ENCODE data around the gene CCDC144A.
"Not testable (repeated sequence)": the region's sequence is repeated elsewhere in the genome, so short reads cannot be mapped to it uniquely, and the experiment has no call there.

The CCDC144A gene

DNA sequence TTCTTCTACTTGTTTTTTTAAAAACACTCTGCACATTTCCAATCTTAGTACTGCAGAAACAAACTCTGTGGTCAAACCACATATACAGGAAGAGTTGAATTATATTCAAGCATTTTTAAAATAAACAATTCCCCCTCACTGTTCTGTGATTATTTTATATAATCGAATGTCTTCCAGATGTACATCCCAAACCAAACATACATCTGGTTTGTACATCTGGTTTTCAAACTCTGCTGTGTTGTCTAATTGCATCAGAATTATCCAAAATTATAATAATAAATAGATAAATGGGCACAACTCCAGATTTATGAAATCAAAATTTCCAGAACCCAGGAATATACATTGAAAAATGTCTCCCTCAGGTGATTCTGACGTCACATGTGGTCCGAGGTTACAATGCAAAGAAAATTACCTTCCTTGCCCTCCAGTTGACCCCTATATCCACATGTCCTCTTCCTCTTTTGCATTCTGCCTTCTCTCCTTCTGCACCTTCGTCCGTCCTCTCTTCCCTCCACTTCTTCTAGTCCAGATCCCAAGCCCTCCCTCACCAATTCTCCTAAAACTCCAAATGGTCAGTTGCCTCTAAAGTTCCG lies 13.3 kb upstream of the CCDC144A start:
- H3K27me3 ChIP-seq (ENCODE audit: control insufficient read depth in 5 of 5, insufficient read depth in 4 of 5, low read length in 5 of 5): peaks cover 0 to 2% (median 0%) of the 10 kb centered on the region in 5 donors
- no peaks in the 10 kb centered on the region for H3K36me3 ChIP-seq (ENCODE audit: control insufficient read depth in 5 of 5, insufficient read depth in 5 of 5, low read length in 5 of 5)
- H3K9me3 ChIP-seq (ENCODE audit: control insufficient read depth in 5 of 5, low read length in 5 of 5): no peaks in the 10 kb centered on the region
- no peaks in the 10 kb centered on the region for H3K4me1 ChIP-seq (ENCODE audit: control insufficient read depth in 5 of 5, insufficient read depth in 5 of 5, low read length in 5 of 5)
- no peak overlapping the region for H3K9ac ChIP-seq (ENCODE audit: low read length in 5 of 5)
- no peak overlapping the region for H3K4me3 ChIP-seq (ENCODE audit: low read depth in 1 of 5, low read length in 5 of 5)
- H3K27ac ChIP-seq (ENCODE audit: low read depth, low read length): no peak overlapping the region

DNA sequence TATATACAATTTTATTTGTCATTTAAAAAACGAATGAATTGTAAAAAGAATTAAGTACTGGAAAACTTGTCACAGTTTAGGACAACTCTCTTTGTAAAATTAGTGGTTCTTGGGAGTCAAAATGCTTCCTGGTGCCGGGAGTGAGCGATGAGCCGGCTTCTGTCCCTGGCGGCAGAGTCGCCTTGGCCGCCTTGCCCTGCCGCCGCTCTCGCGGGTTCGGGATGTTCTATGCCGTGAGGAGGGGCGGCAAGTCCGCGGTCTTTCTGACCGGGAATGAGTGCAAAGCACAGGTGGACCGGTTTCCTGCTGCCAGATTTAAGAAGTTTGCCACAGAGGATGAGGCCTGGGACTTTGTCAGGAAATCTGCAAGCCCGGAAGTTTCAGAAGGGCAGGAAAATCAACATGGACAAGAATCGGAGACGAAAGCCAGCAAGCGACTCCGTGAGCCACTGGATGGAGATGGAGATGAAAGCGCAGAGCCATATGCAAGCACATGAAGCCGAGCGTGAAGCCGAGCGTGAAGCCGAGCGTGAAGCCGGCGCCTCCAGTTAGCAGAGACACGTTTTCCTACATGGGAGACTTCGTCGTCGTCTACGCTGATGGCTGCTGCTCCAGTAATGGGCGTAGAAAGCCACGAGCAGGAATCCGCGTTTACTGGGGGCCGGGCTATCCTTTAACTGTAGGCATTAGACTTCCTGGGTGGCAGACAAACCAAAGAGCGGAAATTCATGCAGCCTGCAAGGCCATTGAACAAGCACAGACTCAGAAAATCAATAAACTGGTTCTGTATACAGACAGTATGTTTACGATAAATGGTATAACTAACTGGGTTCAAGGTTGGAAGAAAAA lies 6.5 kb upstream of the CCDC144A start:
- H3K27ac ChIP-seq (ENCODE audit: low read depth, low read length); H3K4me1 ChIP-seq (ENCODE audit: control insufficient read depth in 5 of 5, insufficient read depth in 5 of 5, low read length in 5 of 5); H3K27me3 ChIP-seq (ENCODE audit: control insufficient read depth in 5 of 5, insufficient read depth in 4 of 5, low read length in 5 of 5); H3K9me3 ChIP-seq (ENCODE audit: control insufficient read depth in 5 of 5, low read length in 5 of 5); H3K36me3 ChIP-seq (ENCODE audit: control insufficient read depth in 5 of 5, insufficient read depth in 5 of 5, low read length in 5 of 5); H3K9ac ChIP-seq (ENCODE audit: low read length in 5 of 5): not testable (repeated sequence)
- peak overlapping the region in 1 of 5 donors; percentile 44 for H3K4me3 ChIP-seq (ENCODE audit: low read depth in 1 of 5, low read length in 5 of 5)

DNA sequence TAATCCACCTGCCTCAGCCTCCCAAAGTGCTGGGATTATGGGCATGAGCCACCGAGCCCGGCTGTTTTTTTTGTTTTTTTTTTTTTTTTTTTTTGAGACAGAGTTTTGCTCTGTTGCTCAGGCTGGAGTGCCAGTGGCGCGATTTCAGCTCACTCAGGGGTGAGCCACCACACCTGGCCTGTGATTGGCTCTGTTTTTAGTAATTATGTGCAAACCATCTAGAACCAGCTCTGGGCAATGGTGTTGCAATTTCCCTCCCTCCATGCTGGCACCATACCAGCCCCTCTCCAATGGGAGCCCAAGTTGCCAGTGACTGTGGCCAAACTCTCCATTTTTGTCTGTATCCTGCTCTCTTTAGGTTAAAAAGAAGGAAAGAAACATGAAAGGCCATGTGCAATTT lies 4.0 kb upstream of the CCDC144A start:
- H3K9ac ChIP-seq (ENCODE audit: low read length in 5 of 5); H3K4me3 ChIP-seq (ENCODE audit: low read depth in 1 of 5, low read length in 5 of 5); H3K36me3 ChIP-seq (ENCODE audit: control insufficient read depth in 5 of 5, insufficient read depth in 5 of 5, low read length in 5 of 5); H3K4me1 ChIP-seq (ENCODE audit: control insufficient read depth in 5 of 5, insufficient read depth in 5 of 5, low read length in 5 of 5); H3K9me3 ChIP-seq (ENCODE audit: control insufficient read depth in 5 of 5, low read length in 5 of 5); H3K27me3 ChIP-seq (ENCODE audit: control insufficient read depth in 5 of 5, insufficient read depth in 4 of 5, low read length in 5 of 5); H3K27ac ChIP-seq (ENCODE audit: low read depth, low read length): not testable (repeated sequence)

DNA sequence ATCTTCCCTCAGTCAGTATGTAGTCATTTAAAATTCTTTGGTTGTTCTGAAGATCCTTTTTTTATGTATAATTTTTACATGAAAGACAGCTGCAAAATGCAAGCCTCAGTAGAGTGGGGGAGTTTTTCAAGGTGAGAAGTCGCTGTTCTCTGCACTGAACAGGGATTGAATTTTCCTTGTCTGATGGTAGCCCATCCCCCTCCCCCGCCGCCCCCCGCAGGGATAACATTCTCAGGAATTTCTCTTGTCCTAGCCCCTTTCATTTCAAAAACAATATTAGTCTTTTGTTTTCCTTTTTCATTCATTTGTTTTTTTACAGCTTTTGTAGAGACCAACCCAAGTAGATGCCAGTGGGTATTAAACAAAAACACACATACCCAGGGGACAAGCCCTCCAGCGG lies 2.9 kb upstream of the CCDC144A start:
- not testable (repeated sequence) for H3K9ac ChIP-seq (ENCODE audit: low read length in 5 of 5); H3K4me1 ChIP-seq (ENCODE audit: control insufficient read depth in 5 of 5, insufficient read depth in 5 of 5, low read length in 5 of 5); H3K36me3 ChIP-seq (ENCODE audit: control insufficient read depth in 5 of 5, insufficient read depth in 5 of 5, low read length in 5 of 5); H3K27me3 ChIP-seq (ENCODE audit: control insufficient read depth in 5 of 5, insufficient read depth in 4 of 5, low read length in 5 of 5); H3K4me3 ChIP-seq (ENCODE audit: low read depth in 1 of 5, low read length in 5 of 5); H3K27ac ChIP-seq (ENCODE audit: low read depth, low read length); H3K9me3 ChIP-seq (ENCODE audit: control insufficient read depth in 5 of 5, low read length in 5 of 5)

DNA sequence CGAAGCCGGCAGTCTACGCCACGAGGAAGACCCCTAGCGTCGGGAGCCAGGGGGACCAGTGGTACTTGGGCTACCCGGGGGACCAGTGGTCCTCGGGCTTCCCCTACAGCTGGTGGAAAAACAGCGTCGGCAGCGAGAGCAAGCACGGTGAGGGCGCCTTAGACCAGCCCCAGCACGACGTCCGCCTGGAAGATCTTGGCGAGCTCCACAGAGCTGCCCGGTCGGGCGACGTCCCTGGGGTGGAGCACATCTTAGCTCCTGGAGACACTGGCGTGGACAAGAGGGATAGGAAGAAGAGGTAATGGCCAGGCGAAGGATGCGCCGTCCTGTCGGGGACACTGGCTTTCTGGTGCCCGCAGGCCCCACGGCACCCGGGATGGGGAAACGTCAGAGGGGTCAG lies 406 bp downstream of the CCDC144A start:
- not testable (repeated sequence) for H3K27ac ChIP-seq (ENCODE audit: low read depth, low read length); H3K4me3 ChIP-seq (ENCODE audit: low read depth in 1 of 5, low read length in 5 of 5); H3K9me3 ChIP-seq (ENCODE audit: control insufficient read depth in 5 of 5, low read length in 5 of 5); H3K4me1 ChIP-seq (ENCODE audit: control insufficient read depth in 5 of 5, insufficient read depth in 5 of 5, low read length in 5 of 5); H3K27me3 ChIP-seq (ENCODE audit: control insufficient read depth in 5 of 5, insufficient read depth in 4 of 5, low read length in 5 of 5); H3K9ac ChIP-seq (ENCODE audit: low read length in 5 of 5); H3K36me3 ChIP-seq (ENCODE audit: control insufficient read depth in 5 of 5, insufficient read depth in 5 of 5, low read length in 5 of 5)

DNA sequence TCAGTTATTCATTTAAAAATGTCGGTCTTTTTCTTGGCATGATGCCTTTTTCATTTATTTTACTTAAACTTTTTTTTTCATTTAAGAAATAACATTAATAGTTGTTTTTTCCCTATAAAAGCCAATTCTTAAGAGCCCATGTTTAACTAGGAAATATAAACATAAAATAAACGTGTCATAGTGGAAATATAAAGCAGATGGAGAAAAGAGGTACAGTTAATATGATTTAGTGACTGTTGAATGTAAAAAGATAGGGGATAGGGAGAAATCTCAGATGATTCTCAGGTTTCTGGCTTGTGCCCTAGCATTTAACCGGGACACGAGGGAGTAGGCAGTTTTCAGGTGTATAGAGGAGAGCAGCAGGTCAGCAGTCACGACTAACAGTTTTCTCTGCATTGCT lies 7.6 kb downstream of the CCDC144A start:
- H3K36me3 ChIP-seq (ENCODE audit: control insufficient read depth in 5 of 5, insufficient read depth in 5 of 5, low read length in 5 of 5); H3K9me3 ChIP-seq (ENCODE audit: control insufficient read depth in 5 of 5, low read length in 5 of 5); H3K4me1 ChIP-seq (ENCODE audit: control insufficient read depth in 5 of 5, insufficient read depth in 5 of 5, low read length in 5 of 5); H3K4me3 ChIP-seq (ENCODE audit: low read depth in 1 of 5, low read length in 5 of 5); H3K27me3 ChIP-seq (ENCODE audit: control insufficient read depth in 5 of 5, insufficient read depth in 4 of 5, low read length in 5 of 5); H3K9ac ChIP-seq (ENCODE audit: low read length in 5 of 5); H3K27ac ChIP-seq (ENCODE audit: low read depth, low read length): not testable (repeated sequence)

DNA sequence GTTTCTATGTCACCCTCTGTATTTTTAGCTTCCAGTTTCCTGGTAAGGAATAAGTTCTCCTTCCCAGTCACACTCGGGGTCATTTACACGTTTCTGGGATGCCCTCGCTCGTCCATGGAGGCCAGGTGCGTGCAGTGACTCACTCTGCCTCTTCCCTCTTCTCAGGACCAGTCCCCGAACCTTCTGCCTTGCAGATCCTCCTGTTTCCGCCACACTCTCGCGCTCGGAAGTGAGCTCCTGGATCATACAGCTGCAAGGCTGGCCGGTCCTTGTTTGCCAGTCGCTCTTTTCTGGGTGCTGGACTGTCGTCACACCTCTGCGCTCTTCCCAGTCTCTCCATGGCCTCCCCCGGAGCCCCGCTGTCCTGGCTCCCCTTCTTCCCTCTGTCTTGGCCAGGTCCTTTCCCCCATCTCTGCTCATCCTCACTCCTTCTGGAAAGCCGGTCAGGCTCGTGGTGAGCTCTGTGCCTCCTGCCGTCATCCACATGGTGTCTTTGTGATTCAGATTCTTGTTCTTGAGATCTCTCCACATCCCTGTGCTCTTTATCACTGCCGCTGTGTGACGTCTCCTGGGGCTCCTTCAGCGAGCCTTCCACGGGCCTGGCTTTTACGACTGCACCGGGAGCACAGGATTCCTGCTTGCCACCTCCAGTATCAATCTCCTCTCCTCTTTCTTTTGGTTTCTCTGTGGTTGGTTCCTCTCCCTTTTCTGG lies 55.6 kb downstream of the CCDC144A start:
- H3K4me3 ChIP-seq (ENCODE audit: low read depth in 1 of 5, low read length in 5 of 5); H3K9ac ChIP-seq (ENCODE audit: low read length in 5 of 5); H3K9me3 ChIP-seq (ENCODE audit: control insufficient read depth in 5 of 5, low read length in 5 of 5); H3K27me3 ChIP-seq (ENCODE audit: control insufficient read depth in 5 of 5, insufficient read depth in 4 of 5, low read length in 5 of 5); H3K4me1 ChIP-seq (ENCODE audit: control insufficient read depth in 5 of 5, insufficient read depth in 5 of 5, low read length in 5 of 5); H3K36me3 ChIP-seq (ENCODE audit: control insufficient read depth in 5 of 5, insufficient read depth in 5 of 5, low read length in 5 of 5); H3K27ac ChIP-seq (ENCODE audit: low read depth, low read length): not testable (repeated sequence)

DNA sequence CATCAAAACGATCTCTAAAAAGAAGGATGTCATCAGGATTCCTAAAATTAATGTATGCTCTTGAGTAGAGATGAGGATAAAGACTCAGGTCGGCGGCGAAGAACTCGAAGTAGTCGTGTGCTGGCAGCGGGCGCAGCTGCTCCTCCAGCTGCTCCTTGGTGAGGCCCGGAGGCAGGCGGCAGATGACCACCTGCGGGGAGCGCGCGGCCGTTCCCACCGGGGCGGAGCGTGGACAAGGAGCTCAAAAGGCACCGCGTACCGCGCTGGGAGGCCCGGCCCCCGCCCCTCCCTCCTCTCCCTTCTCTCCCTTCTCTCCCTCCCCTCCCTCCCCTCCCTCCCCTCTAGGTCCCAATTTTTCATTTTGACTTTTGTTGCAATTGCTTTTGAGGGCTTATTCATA lies 56.5 kb downstream of the CCDC144A start:
- H3K9ac ChIP-seq (ENCODE audit: low read length in 5 of 5); H3K27ac ChIP-seq (ENCODE audit: low read depth, low read length); H3K36me3 ChIP-seq (ENCODE audit: control insufficient read depth in 5 of 5, insufficient read depth in 5 of 5, low read length in 5 of 5); H3K4me3 ChIP-seq (ENCODE audit: low read depth in 1 of 5, low read length in 5 of 5); H3K4me1 ChIP-seq (ENCODE audit: control insufficient read depth in 5 of 5, insufficient read depth in 5 of 5, low read length in 5 of 5); H3K27me3 ChIP-seq (ENCODE audit: control insufficient read depth in 5 of 5, insufficient read depth in 4 of 5, low read length in 5 of 5); H3K9me3 ChIP-seq (ENCODE audit: control insufficient read depth in 5 of 5, low read length in 5 of 5): not testable (repeated sequence)

DNA sequence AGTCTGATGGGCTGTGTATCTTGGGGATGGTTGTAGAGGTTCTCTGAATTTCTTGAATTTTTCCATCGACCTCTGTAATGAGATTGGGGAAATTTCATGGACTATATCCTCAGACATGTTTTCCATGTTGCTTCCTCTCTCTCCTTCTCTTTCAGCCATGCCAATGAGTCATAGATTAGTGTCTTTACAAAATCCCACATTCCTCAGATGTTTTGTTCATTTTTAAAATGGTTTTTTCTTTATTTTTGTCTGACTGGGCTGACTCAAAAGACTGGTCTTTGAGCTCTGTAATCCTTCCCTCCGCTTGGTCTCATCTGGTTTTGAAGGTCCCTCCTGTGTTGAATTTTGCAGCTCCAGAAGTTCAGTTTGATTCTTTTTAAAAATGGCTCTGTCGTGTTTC lies 60.5 kb downstream of the CCDC144A start:
- not testable (repeated sequence) for H3K9me3 ChIP-seq (ENCODE audit: control insufficient read depth in 5 of 5, low read length in 5 of 5)

DNA sequence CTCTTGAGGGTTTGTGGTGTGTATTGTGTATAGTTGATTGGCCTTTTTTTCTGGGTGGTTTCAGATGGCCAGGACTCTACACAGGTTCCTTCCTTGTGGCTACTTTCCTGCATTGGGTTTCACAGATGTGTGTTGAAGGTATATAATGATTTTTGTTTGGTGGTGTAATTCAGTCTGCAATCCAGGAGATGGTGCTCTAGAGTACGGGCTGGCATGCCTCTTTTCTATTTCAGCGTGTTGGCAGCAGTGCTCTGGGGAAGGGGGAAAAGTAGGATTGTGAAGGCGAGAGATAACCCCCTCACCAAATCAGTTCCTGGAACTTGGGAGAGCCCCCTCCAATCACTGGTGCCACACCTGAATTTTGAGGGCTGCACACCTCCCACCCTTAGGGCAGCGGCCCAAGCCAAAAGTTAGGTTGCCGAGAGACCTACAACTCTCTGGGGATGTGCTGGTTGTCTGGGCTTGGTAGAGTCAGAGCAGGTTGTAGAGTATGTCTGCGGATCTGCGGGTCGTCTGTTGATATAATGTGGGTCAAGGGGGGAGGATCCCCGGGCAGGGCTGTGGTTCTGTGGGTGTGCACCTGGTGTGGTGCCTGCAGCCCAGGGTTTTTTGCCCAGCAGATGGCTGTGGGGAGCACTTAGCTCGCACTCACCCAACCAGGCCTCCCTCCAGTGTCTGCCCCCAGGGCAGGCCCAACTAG lies 61.3 kb downstream of the CCDC144A start:
- not testable (repeated sequence) for H3K9ac ChIP-seq (ENCODE audit: low read length in 5 of 5); H3K4me3 ChIP-seq (ENCODE audit: low read depth in 1 of 5, low read length in 5 of 5); H3K9me3 ChIP-seq (ENCODE audit: control insufficient read depth in 5 of 5, low read length in 5 of 5); H3K27me3 ChIP-seq (ENCODE audit: control insufficient read depth in 5 of 5, insufficient read depth in 4 of 5, low read length in 5 of 5); H3K4me1 ChIP-seq (ENCODE audit: control insufficient read depth in 5 of 5, insufficient read depth in 5 of 5, low read length in 5 of 5); H3K27ac ChIP-seq (ENCODE audit: low read depth, low read length); H3K36me3 ChIP-seq (ENCODE audit: control insufficient read depth in 5 of 5, insufficient read depth in 5 of 5, low read length in 5 of 5)

More for the DNA sequence above, 60.5 kb downstream of the CCDC144A start:
- not testable (repeated sequence) for H3K4me3 ChIP-seq (ENCODE audit: low read depth in 1 of 5, low read length in 5 of 5); H3K27me3 ChIP-seq (ENCODE audit: control insufficient read depth in 5 of 5, insufficient read depth in 4 of 5, low read length in 5 of 5); H3K27ac ChIP-seq (ENCODE audit: low read depth, low read length); H3K9ac ChIP-seq (ENCODE audit: low read length in 5 of 5); H3K4me1 ChIP-seq (ENCODE audit: control insufficient read depth in 5 of 5, insufficient read depth in 5 of 5, low read length in 5 of 5); H3K36me3 ChIP-seq (ENCODE audit: control insufficient read depth in 5 of 5, insufficient read depth in 5 of 5, low read length in 5 of 5)
